Testis (tissue), 3 donors: ENCODE measurements around the gene TLE3. TPM values are rescaled to one million over a fixed set of nuclear protein-coding genes. Genes with fewer than 3 reads are reported as not detected.

Experiments used
- DNase-seq: peaks from one replicate; pipeline ENCODE4 v3.0.0-alpha.2; 2019
- H3K27ac ChIP-seq, 2 donors: fragments of 200-600 bp; sonication (generic); one replicate each; pipeline ENCODE4 v1.5.1; 2019
- H3K27me3 ChIP-seq: fragments of 200-600 bp; sonication (generic); one replicate; pipeline ENCODE4 v1.5.1; 2019
- H3K36me3 ChIP-seq: fragments of 200-600 bp; sonication (generic); one replicate; pipeline ENCODE4 v1.5.1; 2017; ENCODE audit warnings: low read depth; ENCODE audit errors: missing control alignments
- H3K4me1 ChIP-seq: fragments of 200-600 bp; sonication (generic); one replicate; pipeline ENCODE4 v1.5.1; 2019
- H3K4me3 ChIP-seq, 2 donors: fragments of 200-600 bp; sonication (generic); one replicate each; pipeline ENCODE4 v1.5.1; 2017 to 2019
- H3K9me3 ChIP-seq: fragments of 200-600 bp; sonication (generic); one replicate; pipeline ENCODE4 v1.5.1; 2017
- POLR2A ChIP-seq: fragments of 450-650 bp; IDR thresholded peaks from one replicate; pipeline ENCODE4 v1.6.1; 2017; ENCODE audit warnings: antibody characterized with exemption, mild to moderate bottlenecking, moderate library complexity
- WGBS, 2 donors: methylation state at CpG; one replicate each; pipeline ENCODE4 v1.1.5; 2018; 5-methylcytosine and 5-hydroxymethylcytosine counted together
- intact Hi-C: fragments of 100-400 bp; cut with DNase I; formaldehyde crosslinking; loops from one replicate; pipeline ENCODE4 v1.15.1; 2023; ENCODE audit warnings: low total_unique reads
- polyA plus RNA-seq: library from polyadenylated mRNA; stranded (reverse); fragments of 350-450 nt; fragmentation: Illumina TruSeq; extraction: RNeasy Lipid Tissue Mini Kit (QIAGEN cat#74804); gene quantifications from one replicate; pipeline ENCODE4 v1.2.3, GENCODE V29; 2014; ENCODE audit warnings: low read depth, low replicate concordance; ENCODE audit not compliant: insufficient read depth
- total RNA-seq, 2 donors: library from RNA; depleted of rRNA; stranded (reverse); fragments of >200 nt; gene quantifications; one replicate each; pipeline ENCODE4 v1.2.3, GENCODE V29; 2016
- TF ChIP-seq, protein P1 (sequence below), 3 experiments: fragments of 450-650 bp in 2 of 3; fragments of 200-600 bp in 1 of 3; sonication (generic) in 1 of 3; IDR thresholded peaks; one replicate each; pipeline ENCODE4 v1.5.1; 2016 to 2019; ENCODE audit warnings: antibody characterized with exemption in 3 of 3, mild to moderate bottlenecking in 2 of 3, moderate library complexity in 1 of 3

TLE3 gene
- total and polyA plus RNA-seq, 3 donors from 2014 or later = 60.5 to 139 (median 99.5) TPM

DNA sequence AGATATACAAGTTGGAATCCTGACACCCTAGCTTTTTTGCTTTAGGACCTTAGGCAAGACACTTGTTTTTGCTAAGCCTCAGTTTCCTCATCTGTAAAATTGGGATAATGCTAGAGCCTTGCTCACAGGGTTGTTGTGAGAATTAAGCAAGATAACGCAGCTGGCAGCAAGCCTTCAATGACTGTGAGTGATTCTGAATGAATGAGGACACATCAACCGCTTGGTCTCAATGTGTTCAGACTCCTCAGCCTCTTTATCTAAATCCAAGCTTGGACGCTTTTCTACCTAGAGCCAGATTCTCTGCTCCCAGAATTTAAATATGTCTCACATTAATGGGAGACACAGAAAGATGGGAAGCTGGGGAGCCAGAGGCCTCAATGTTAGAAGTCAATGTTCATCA lies 11.8 kb upstream of the TLE3 start:
- H3K4me3 ChIP-seq = no peak overlapping the region
- intact Hi-C loops = no loop called here
- no peak for DNase-seq
- H3K27ac ChIP-seq = no peak overlapping the region
- no peaks in the 10 kb centered on the region for H3K27me3 ChIP-seq
- WGBS, 2 donors = 69 to 88% methylated on average over 3 of the region's 3 CpGs
- TF ChIP-seq, protein P1, sequence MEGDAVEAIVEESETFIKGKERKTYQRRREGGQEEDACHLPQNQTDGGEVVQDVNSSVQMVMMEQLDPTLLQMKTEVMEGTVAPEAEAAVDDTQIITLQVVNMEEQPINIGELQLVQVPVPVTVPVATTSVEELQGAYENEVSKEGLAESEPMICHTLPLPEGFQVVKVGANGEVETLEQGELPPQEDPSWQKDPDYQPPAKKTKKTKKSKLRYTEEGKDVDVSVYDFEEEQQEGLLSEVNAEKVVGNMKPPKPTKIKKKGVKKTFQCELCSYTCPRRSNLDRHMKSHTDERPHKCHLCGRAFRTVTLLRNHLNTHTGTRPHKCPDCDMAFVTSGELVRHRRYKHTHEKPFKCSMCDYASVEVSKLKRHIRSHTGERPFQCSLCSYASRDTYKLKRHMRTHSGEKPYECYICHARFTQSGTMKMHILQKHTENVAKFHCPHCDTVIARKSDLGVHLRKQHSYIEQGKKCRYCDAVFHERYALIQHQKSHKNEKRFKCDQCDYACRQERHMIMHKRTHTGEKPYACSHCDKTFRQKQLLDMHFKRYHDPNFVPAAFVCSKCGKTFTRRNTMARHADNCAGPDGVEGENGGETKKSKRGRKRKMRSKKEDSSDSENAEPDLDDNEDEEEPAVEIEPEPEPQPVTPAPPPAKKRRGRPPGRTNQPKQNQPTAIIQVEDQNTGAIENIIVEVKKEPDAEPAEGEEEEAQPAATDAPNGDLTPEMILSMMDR (IDR thresholded peaks at IDR 0.05) = no peak
- TF ChIP-seq POLR2A = no peak
- peaks cover 8% of the 10 kb centered on the region for H3K4me1 ChIP-seq
- no peaks in the 10 kb centered on the region for H3K9me3 ChIP-seq
- no peaks in the 10 kb centered on the region for H3K36me3 ChIP-seq

DNA sequence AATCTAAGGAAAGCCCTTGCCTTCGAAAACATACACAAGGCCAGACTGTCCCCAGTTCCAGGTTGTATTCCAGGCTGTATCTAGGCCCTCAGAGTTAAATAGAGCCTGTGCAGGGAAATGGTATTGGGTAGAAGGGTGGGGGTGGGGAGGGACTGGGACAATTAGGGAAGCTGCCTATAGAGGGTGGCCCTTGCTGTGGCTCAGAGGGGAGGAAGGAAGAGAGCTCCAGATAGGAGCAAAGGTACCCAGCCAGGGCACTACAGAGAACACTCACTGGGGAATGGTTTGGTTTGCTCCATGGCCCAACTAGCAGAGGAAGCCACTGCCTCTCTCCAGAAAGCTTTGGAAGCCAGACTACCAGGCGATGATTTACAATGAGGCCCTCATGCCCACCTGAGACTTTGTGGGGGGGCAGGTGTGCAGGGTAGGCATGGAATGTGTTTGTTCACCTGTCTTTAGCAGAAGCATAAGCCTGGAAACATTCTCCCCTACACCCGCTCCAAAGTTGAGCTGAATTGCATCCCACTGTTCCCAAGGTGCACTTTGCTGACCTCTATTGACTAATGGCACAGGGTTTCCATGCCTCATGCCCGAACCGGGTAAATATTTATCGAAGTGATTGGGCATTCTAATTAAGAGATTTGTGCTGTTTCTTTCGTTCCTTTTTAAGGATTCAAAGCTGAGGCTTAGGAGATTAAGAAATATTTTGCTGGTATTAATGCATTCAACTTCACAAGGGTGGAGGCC lies 6.3 kb upstream of the TLE3 start:
- no peak overlapping the region for H3K4me3 ChIP-seq
- H3K27ac ChIP-seq = no peak overlapping the region
- no peaks in the 10 kb centered on the region for H3K36me3 ChIP-seq
- WGBS, 2 donors = 94 to 97% methylated on average over 7 of the region's 7 CpGs
- intact Hi-C loops = no loop called here
- no peaks in the 10 kb centered on the region for H3K9me3 ChIP-seq
- no peak for DNase-seq
- H3K27me3 ChIP-seq = no peaks in the 10 kb centered on the region
- TF ChIP-seq, protein P1 (IDR thresholded peaks at IDR 0.05) = no peak
- no peak for TF ChIP-seq POLR2A
- H3K4me1 ChIP-seq = peaks cover 31% of the 10 kb centered on the region

DNA sequence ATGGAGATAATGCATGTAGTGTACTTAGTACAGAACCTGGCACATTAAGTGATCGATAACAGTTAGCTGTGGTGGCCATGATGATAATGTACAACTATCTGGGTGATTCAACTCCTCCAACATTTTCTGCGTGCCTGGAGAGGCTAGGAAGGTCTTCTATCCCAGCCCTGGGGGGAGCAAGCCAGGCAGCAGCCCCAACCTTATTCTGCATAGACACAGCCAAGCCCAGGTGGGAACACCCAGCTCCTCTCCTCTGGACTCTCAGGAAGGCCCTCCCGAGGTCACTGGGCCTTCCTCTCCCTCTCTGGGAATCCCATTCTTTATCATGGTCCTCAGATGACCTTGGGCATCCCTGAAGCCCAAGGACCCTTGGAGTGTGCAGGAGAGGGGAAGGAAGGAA lies 5.1 kb upstream of the TLE3 start:
- intact Hi-C loops = no loop called here
- DNase-seq = no peak
- no peak overlapping the region for H3K27ac ChIP-seq
- H3K36me3 ChIP-seq = no peaks in the 10 kb centered on the region
- no peak overlapping the region for H3K4me3 ChIP-seq
- H3K4me1 ChIP-seq = peaks cover 39% of the 10 kb centered on the region
- TF ChIP-seq POLR2A = no peak
- TF ChIP-seq, protein P1 (IDR thresholded peaks at IDR 0.05) = no peak
- H3K9me3 ChIP-seq = no peaks in the 10 kb centered on the region
- 62 to 69% methylated on average over 3 of the region's 3 CpGs for WGBS, 2 donors
- no peaks in the 10 kb centered on the region for H3K27me3 ChIP-seq

DNA sequence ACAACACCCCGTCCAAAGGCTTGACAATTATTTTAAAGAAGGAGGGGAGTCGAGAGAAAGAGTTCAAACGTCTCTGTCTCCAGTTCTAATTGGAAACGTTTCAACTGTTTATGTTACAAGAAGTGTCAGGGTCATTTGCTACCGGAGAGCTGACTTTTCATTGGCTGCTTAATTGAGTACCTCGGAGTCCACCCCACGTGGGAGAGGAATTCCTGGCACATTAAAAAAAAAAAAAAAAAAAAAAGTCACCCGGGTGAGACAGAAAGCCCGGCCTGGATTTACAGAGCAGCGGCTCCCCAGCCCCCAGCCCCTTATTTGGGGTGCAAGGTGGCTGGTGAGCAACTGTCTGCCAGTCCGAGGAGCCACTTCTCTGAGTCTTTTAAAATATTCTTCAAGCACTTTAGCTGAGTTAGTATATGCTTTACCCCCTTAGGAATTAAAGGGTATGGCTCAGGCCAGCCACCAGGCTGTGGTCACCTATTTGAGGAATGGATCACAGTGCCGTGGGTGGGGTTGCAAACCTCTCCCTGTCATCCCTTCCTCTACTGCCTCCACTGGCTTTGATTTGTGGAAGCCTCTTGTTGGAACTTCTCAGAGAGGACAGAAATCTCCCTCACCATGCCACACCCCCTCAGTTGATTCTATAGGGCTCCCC lies 3.9 kb upstream of the TLE3 start:
- peak overlapping the region in 1 of 2 donors; percentile 80 for H3K27ac ChIP-seq
- no peaks in the 10 kb centered on the region for H3K27me3 ChIP-seq
- intact Hi-C loops = no loop called here
- H3K9me3 ChIP-seq = no peaks in the 10 kb centered on the region
- 5% methylated on average over 12 of the region's 12 CpGs for WGBS, 2 donors
- peaks cover 39% of the 10 kb centered on the region for H3K4me1 ChIP-seq
- peak; percentile 93 for DNase-seq
- no peaks in the 10 kb centered on the region for H3K36me3 ChIP-seq
- H3K4me3 ChIP-seq = peak overlapping the region; percentile 19 to 56
- TF ChIP-seq, protein P1 (IDR thresholded peaks at IDR 0.05) = no peak
- TF ChIP-seq POLR2A = no peak
